ENCODE measurements around the gene L1TD1. TPM values are rescaled to one million over a fixed set of nuclear protein-coding genes. Genes with fewer than 3 reads are reported as not detected.

Gene L1TD1
- total and polyA plus RNA-seq, 5 donors from 2014 or later: not detected

- no peaks in the 10 kb centered on the region for H3K9me3 ChIP-seq (ENCODE audit: control insufficient read depth in 2 of 2, low read length in 2 of 2)
- Mint-ChIP-seq H3K4me3 (no peak overlapping the region), H3K27me3 (no peaks in the 10 kb centered on the region), H3K9me3 (no peaks in the 10 kb centered on the region), H3K36me3 (no peaks in the 10 kb centered on the region), H3K4me1 (peaks cover 0 to 2% (median 0%) of the 10 kb centered on the region in 4 donors), H3K27ac (no peak overlapping the region)
- ATAC-seq (ENCODE audit: low read depth in 2 of 2): no peak
- H3K4me1 ChIP-seq (ENCODE audit: control insufficient read depth, insufficient read depth, low read length, poor library complexity, severe bottlenecking): no peaks in the 10 kb centered on the region
- no peaks in the 10 kb centered on the region for H3K27me3 ChIP-seq (ENCODE audit: control insufficient read depth, insufficient read depth, low read length)
- no peak overlapping the region for H3K4me3 ChIP-seq (ENCODE audit: low read depth, low read length)
- no peak overlapping the region for H3K27ac ChIP-seq (ENCODE audit: insufficient read depth, low read length, poor library complexity, severe bottlenecking)
- DNase-seq: no peak
- no peaks in the 10 kb centered on the region for H3K36me3 ChIP-seq (ENCODE audit: control insufficient read depth, insufficient read depth, low read length)
These were observed 36.1 kb downstream of the L1TD1 start for GRCh38 chr1:62230718-62231117.

- Mint-ChIP-seq H3K4me1 (peaks cover 0 to 2% (median 0%) of the 10 kb centered on the region in 4 donors), H3K27me3 (no peaks in the 10 kb centered on the region), H3K4me3 (no peak overlapping the region), H3K36me3 (no peaks in the 10 kb centered on the region), H3K27ac (no peak overlapping the region), H3K9me3 (no peaks in the 10 kb centered on the region)
- no peak overlapping the region for H3K27ac ChIP-seq (ENCODE audit: insufficient read depth, low read length, poor library complexity, severe bottlenecking)
- ATAC-seq (ENCODE audit: low read depth in 2 of 2) (no peak), DNase-seq (no peak)
- H3K9me3 ChIP-seq (ENCODE audit: control insufficient read depth in 2 of 2, low read length in 2 of 2): no peaks in the 10 kb centered on the region
- no peak overlapping the region for H3K4me3 ChIP-seq (ENCODE audit: low read depth, low read length)
- no peaks in the 10 kb centered on the region for H3K27me3 ChIP-seq (ENCODE audit: control insufficient read depth, insufficient read depth, low read length)
- H3K36me3 ChIP-seq (ENCODE audit: control insufficient read depth, insufficient read depth, low read length): no peaks in the 10 kb centered on the region
- H3K4me1 ChIP-seq (ENCODE audit: control insufficient read depth, insufficient read depth, low read length, poor library complexity, severe bottlenecking): no peaks in the 10 kb centered on the region
These were observed 38.2 kb downstream of the L1TD1 start for GRCh38 chr1:62232871-62233278.

- DNase-seq: no peak
- peaks cover 0 to 2% (median 0%) of the 10 kb centered on the region in 4 donors for H3K4me1 Mint-ChIP-seq
- no peak overlapping the region for H3K27ac Mint-ChIP-seq
- Histone ChIP-seq H3K4me1 (ENCODE audit: control insufficient read depth, insufficient read depth, low read length, poor library complexity, severe bottlenecking) (no peaks in the 10 kb centered on the region), H3K4me3 (ENCODE audit: low read depth, low read length) (no peak overlapping the region), H3K36me3 (ENCODE audit: control insufficient read depth, insufficient read depth, low read length) (no peaks in the 10 kb centered on the region), H3K27ac (ENCODE audit: insufficient read depth, low read length, poor library complexity, severe bottlenecking) (no peak overlapping the region), H3K27me3 (ENCODE audit: control insufficient read depth, insufficient read depth, low read length) (no peaks in the 10 kb centered on the region), H3K9me3 (ENCODE audit: control insufficient read depth in 2 of 2, low read length in 2 of 2) (no peaks in the 10 kb centered on the region)
- no peaks in the 10 kb centered on the region for H3K9me3 Mint-ChIP-seq
- ATAC-seq (ENCODE audit: low read depth in 2 of 2): no peak
- no peaks in the 10 kb centered on the region for H3K36me3 Mint-ChIP-seq
- no peak overlapping the region for H3K4me3 Mint-ChIP-seq
- H3K27me3 Mint-ChIP-seq: no peaks in the 10 kb centered on the region
These were observed 39.3 kb downstream of the L1TD1 start for GRCh38 chr1:62233926-62234450.

- H3K4me3 Mint-ChIP-seq: no peak overlapping the region
- Histone ChIP-seq H3K4me3 (ENCODE audit: low read depth, low read length) (no peak overlapping the region), H3K4me1 (ENCODE audit: control insufficient read depth, insufficient read depth, low read length, poor library complexity, severe bottlenecking) (no peaks in the 10 kb centered on the region), H3K36me3 (ENCODE audit: control insufficient read depth, insufficient read depth, low read length) (no peaks in the 10 kb centered on the region), H3K27me3 (ENCODE audit: control insufficient read depth, insufficient read depth, low read length) (no peaks in the 10 kb centered on the region), H3K9me3 (ENCODE audit: control insufficient read depth in 2 of 2, low read length in 2 of 2) (no peaks in the 10 kb centered on the region), H3K27ac (ENCODE audit: insufficient read depth, low read length, poor library complexity, severe bottlenecking) (no peak overlapping the region)
- peaks cover 0 to 2% (median 0%) of the 10 kb centered on the region in 4 donors for H3K4me1 Mint-ChIP-seq
- H3K36me3 Mint-ChIP-seq: no peaks in the 10 kb centered on the region
- DNase-seq: no peak
- H3K27ac Mint-ChIP-seq: no peak overlapping the region
- no peaks in the 10 kb centered on the region for H3K9me3 Mint-ChIP-seq
- no peaks in the 10 kb centered on the region for H3K27me3 Mint-ChIP-seq
- ATAC-seq (ENCODE audit: low read depth in 2 of 2): no peak
These were observed 40.0 kb downstream of the L1TD1 start for GRCh38 chr1:62234688-62235087.

- H3K27me3 ChIP-seq (ENCODE audit: control insufficient read depth, insufficient read depth, low read length): no peaks in the 10 kb centered on the region
- Mint-ChIP-seq H3K4me1 (peaks cover 0 to 2% (median 0%) of the 10 kb centered on the region in 4 donors), H3K36me3 (no peaks in the 10 kb centered on the region), H3K27me3 (no peaks in the 10 kb centered on the region), H3K27ac (no peak overlapping the region), H3K9me3 (peaks cover 0 to 2% (median 0%) of the 10 kb centered on the region in 7 donors), H3K4me3 (no peak overlapping the region)
- no peak overlapping the region for H3K4me3 ChIP-seq (ENCODE audit: low read depth, low read length)
- no peaks in the 10 kb centered on the region for H3K4me1 ChIP-seq (ENCODE audit: control insufficient read depth, insufficient read depth, low read length, poor library complexity, severe bottlenecking)
- no peaks in the 10 kb centered on the region for H3K9me3 ChIP-seq (ENCODE audit: control insufficient read depth in 2 of 2, low read length in 2 of 2)
- H3K27ac ChIP-seq (ENCODE audit: insufficient read depth, low read length, poor library complexity, severe bottlenecking): no peak overlapping the region
- H3K36me3 ChIP-seq (ENCODE audit: control insufficient read depth, insufficient read depth, low read length): no peaks in the 10 kb centered on the region
- DNase-seq (no peak), ATAC-seq (ENCODE audit: low read depth in 2 of 2) (no peak)
These were observed 40.9 kb downstream of the L1TD1 start for GRCh38 chr1:62235576-62235975.

GRCh38 chr1:62237361-62237760 lies 42.7 kb downstream of the L1TD1 start:
- no peak overlapping the region for H3K27ac ChIP-seq (ENCODE audit: insufficient read depth, low read length, poor library complexity, severe bottlenecking)
- H3K9me3 ChIP-seq (ENCODE audit: control insufficient read depth in 2 of 2, low read length in 2 of 2): no peaks in the 10 kb centered on the region
- Mint-ChIP-seq H3K27ac (no peak overlapping the region), H3K27me3 (peaks cover 11% of the 10 kb centered on the region), H3K4me3 (no peak overlapping the region), H3K4me1 (peaks cover 0 to 2% (median 0%) of the 10 kb centered on the region in 4 donors), H3K9me3 (peaks cover 0 to 2% (median 0%) of the 10 kb centered on the region in 7 donors), H3K36me3 (no peaks in the 10 kb centered on the region)
- DNase-seq (no peak), ATAC-seq (ENCODE audit: low read depth in 2 of 2) (no peak)
- H3K36me3 ChIP-seq (ENCODE audit: control insufficient read depth, insufficient read depth, low read length): no peaks in the 10 kb centered on the region
- no peak overlapping the region for H3K4me3 ChIP-seq (ENCODE audit: low read depth, low read length)
- no peaks in the 10 kb centered on the region for H3K27me3 ChIP-seq (ENCODE audit: control insufficient read depth, insufficient read depth, low read length)
- no peaks in the 10 kb centered on the region for H3K4me1 ChIP-seq (ENCODE audit: control insufficient read depth, insufficient read depth, low read length, poor library complexity, severe bottlenecking)

GRCh38 chr1:62237950-62238374 lies 43.3 kb downstream of the L1TD1 start:
- Mint-ChIP-seq H3K4me3 (no peak overlapping the region), H3K36me3 (no peaks in the 10 kb centered on the region)
- no peak for DNase-seq

GRCh38 chr1:62238507-62238906 lies 43.9 kb downstream of the L1TD1 start:
- no peak for DNase-seq
- no peak for ATAC-seq (ENCODE audit: low read depth in 2 of 2)
- no peaks in the 10 kb centered on the region for H3K36me3 Mint-ChIP-seq

More at GRCh38 chr1:62237950-62238374, 43.3 kb downstream of the L1TD1 start:
- no peaks in the 10 kb centered on the region for H3K9me3 ChIP-seq (ENCODE audit: control insufficient read depth in 2 of 2, low read length in 2 of 2)
- H3K27ac Mint-ChIP-seq: no peak overlapping the region
- peaks cover 0 to 2% (median 0%) of the 10 kb centered on the region in 7 donors for H3K9me3 Mint-ChIP-seq
- no peaks in the 10 kb centered on the region for H3K4me1 ChIP-seq (ENCODE audit: control insufficient read depth, insufficient read depth, low read length, poor library complexity, severe bottlenecking)
- H3K4me1 Mint-ChIP-seq: peaks cover 0 to 2% (median 0%) of the 10 kb centered on the region in 4 donors
- no peak overlapping the region for H3K4me3 ChIP-seq (ENCODE audit: low read depth, low read length)
- no peaks in the 10 kb centered on the region for H3K36me3 ChIP-seq (ENCODE audit: control insufficient read depth, insufficient read depth, low read length)
- H3K27me3 Mint-ChIP-seq: peaks cover 11% of the 10 kb centered on the region
- ATAC-seq (ENCODE audit: low read depth in 2 of 2): no peak
- H3K27ac ChIP-seq (ENCODE audit: insufficient read depth, low read length, poor library complexity, severe bottlenecking): no peak overlapping the region
- H3K27me3 ChIP-seq (ENCODE audit: control insufficient read depth, insufficient read depth, low read length): no peaks in the 10 kb centered on the region

More at GRCh38 chr1:62238507-62238906, 43.9 kb downstream of the L1TD1 start:
- Mint-ChIP-seq H3K9me3 (peaks cover 0 to 2% (median 0%) of the 10 kb centered on the region in 7 donors), H3K4me1 (peaks cover 0 to 2% (median 0%) of the 10 kb centered on the region in 4 donors), H3K27ac (no peak overlapping the region), H3K4me3 (no peak overlapping the region), H3K27me3 (peaks cover 11% of the 10 kb centered on the region)
- Histone ChIP-seq H3K4me1 (ENCODE audit: control insufficient read depth, insufficient read depth, low read length, poor library complexity, severe bottlenecking) (no peaks in the 10 kb centered on the region), H3K27me3 (ENCODE audit: control insufficient read depth, insufficient read depth, low read length) (no peaks in the 10 kb centered on the region), H3K36me3 (ENCODE audit: control insufficient read depth, insufficient read depth, low read length) (no peaks in the 10 kb centered on the region), H3K4me3 (ENCODE audit: low read depth, low read length) (no peak overlapping the region), H3K9me3 (ENCODE audit: control insufficient read depth in 2 of 2, low read length in 2 of 2) (no peaks in the 10 kb centered on the region), H3K27ac (ENCODE audit: insufficient read depth, low read length, poor library complexity, severe bottlenecking) (no peak overlapping the region)

Data from CD4-positive, CD25-positive, alpha-beta regulatory T cell (primary cell).